Caco-2 (cell line): ENCODE results near the gene C1QL2. TPM values are rescaled to one million over a fixed set of nuclear protein-coding genes. Genes with fewer than 3 reads are reported as not detected.

ENCODE experiments used
- BruUV-seq: library from RNA; stranded (reverse); fragments of 400-500 nt; replicated peaks from 2 replicates; lab custom pipeline; 2021; lab: Mats Ljungman, UMichigan
- CTCF ChIA-PET: fragments of 300-600 bp; sonication (Branson Sonifier 250); formaldehyde crosslinking; loops from one replicate; lab custom pipeline; 2022; ENCODE audit warnings: antibody characterized with exemption; lab: Charles Lee
- POLR2A ChIA-PET: fragments of 300-600 bp; sonication (Branson Sonifier 250); formaldehyde crosslinking; loops from one replicate; lab custom pipeline; 2022; ENCODE audit warnings: antibody characterized with exemption; lab: Charles Lee
- DNase-seq, 2 experiments: peaks; one replicate each; pipeline versions ENCODE4 v3.0.0 to v3.0.0-alpha.2; 2020 to 2022
- H3K27me3 ChIP-seq: replicated peaks from 2 replicates; pipeline ENCODE4 v1.6.0; 2011; ENCODE audit warnings: low read length; ENCODE audit not compliant: control insufficient read depth, insufficient read depth
- H3K36me3 ChIP-seq: 2 replicates; pipeline ENCODE4 v1.5.1; 2011; ENCODE audit warnings: low read length; ENCODE audit not compliant: control insufficient read depth, insufficient read depth
- H3K4me1 ChIP-seq: fragments of 250-450 bp; sonication (Bioruptor Pico); 2 replicates; pipeline ENCODE4 v1.5.1; 2020; ENCODE audit warnings: mild to moderate bottlenecking
- H3K4me3 ChIP-seq: 2 replicates; pipeline ENCODE4 v1.5.1; 2011; ENCODE audit warnings: low read depth, mild to moderate bottlenecking, control low read depth, low read length
- H3K9me3 ChIP-seq: fragments of 250-450 bp; sonication (Bioruptor Pico); 2 replicates; pipeline ENCODE4 v1.5.1; 2020; ENCODE audit warnings: mild to moderate bottlenecking, moderate library complexity
- H3K27ac Mint-ChIP-seq: one replicate; pipeline ENCODE4 v1.8.0; 2022; ENCODE audit warnings: mixed read lengths; ENCODE audit not compliant: unreplicated experiment
- H3K27me3 Mint-ChIP-seq: one replicate; pipeline ENCODE4 v1.8.0; 2022; ENCODE audit warnings: mixed read lengths; ENCODE audit not compliant: insufficient read depth, unreplicated experiment
- H3K36me3 Mint-ChIP-seq: one replicate; pipeline ENCODE4 v1.8.0; 2022; ENCODE audit warnings: mild to moderate bottlenecking, mixed read lengths; ENCODE audit not compliant: insufficient read depth, unreplicated experiment
- H3K4me1 Mint-ChIP-seq: one replicate; pipeline ENCODE4 v1.8.0; 2022; ENCODE audit warnings: low read depth, mixed read lengths; ENCODE audit not compliant: unreplicated experiment
- H3K4me3 Mint-ChIP-seq: one replicate; pipeline ENCODE4 v1.8.0; 2022; ENCODE audit warnings: mild to moderate bottlenecking, moderate library complexity, mixed read lengths; ENCODE audit not compliant: unreplicated experiment
- H3K9me3 Mint-ChIP-seq: one replicate; pipeline ENCODE4 v1.8.0; 2022; ENCODE audit warnings: mixed read lengths; ENCODE audit not compliant: unreplicated experiment
- CTCF ChIP-seq, 2 experiments: fragments of 200-600 bp in 1 of 2; IDR thresholded peaks; 1 replicate in 1 of 2; 2 replicates in 1 of 2; pipeline versions ENCODE4 v1.5.1 to v1.8.0; 2011 to 2022; ENCODE audit warnings: antibody characterized with exemption in 1 of 2, control low read depth in 1 of 2, inconsistent platforms in 1 of 2, low read depth in 1 of 2, low read length in 1 of 2, mild to moderate bottlenecking in 1 of 2, moderate library complexity in 1 of 2; ENCODE audit not compliant: insufficient read depth in 1 of 2, severe bottlenecking in 1 of 2, unreplicated experiment in 1 of 2
- intact Hi-C: fragments of 100-400 bp; cut with micrococcal nuclease; formaldehyde crosslinking; loops from one replicate; pipeline ENCODE4 v1.10.0; 2022; ENCODE audit not compliant: unreplicated experiment
- total RNA-seq: library from RNA; stranded (reverse); gene quantifications from 2 replicates; pipeline ENCODE4 v1.2.3, GENCODE V29; 2022

The C1QL2 gene
- total RNA-seq, 1 experiment from 2014 or later = not detected

GRCh38 chr2:119180892-119181291, 22.3 kb upstream of the C1QL2 start:
- H3K36me3 Mint-ChIP-seq = no peaks in the 10 kb centered on the region
- DNase-seq = no peak
- no peaks in the 10 kb centered on the region for H3K9me3 Mint-ChIP-seq
- no peaks in the 10 kb centered on the region for H3K4me1 Mint-ChIP-seq
- ChIA-PET POLR2A (no interaction called here), CTCF (no interaction called here)
- Histone ChIP-seq H3K4me3 (no peak overlapping the region), H3K36me3 (no peaks in the 10 kb centered on the region), H3K9me3 (no peaks in the 10 kb centered on the region), H3K4me1 (no peaks in the 10 kb centered on the region), H3K27me3 (no peaks in the 10 kb centered on the region)
- TF ChIP-seq CTCF (IDR thresholded peaks at IDR 0.05; ENCODE audit: insufficient read depth in 1 of 2, low read depth in 1 of 2, low read length in 1 of 2, severe bottlenecking in 1 of 2, unreplicated experiment in 1 of 2) = no peak
- BruUV-seq = no TSS peak
- no peak overlapping the region for H3K4me3 Mint-ChIP-seq
- intact Hi-C loops = loop anchor here (5.0 kb wide), 1 partner anchor 111 kb away; no protein-coding TSS in a partner anchor
- no peaks in the 10 kb centered on the region for H3K27me3 Mint-ChIP-seq
- H3K27ac Mint-ChIP-seq = no peak overlapping the region

- no peak for DNase-seq
- no TSS peak for BruUV-seq
- POLR2A ChIA-PET = no interaction called here
Measured at GRCh38 chr2:119179991-119180390, 21.4 kb upstream of the C1QL2 start.

GRCh38 chr2:119179202-119179601, 20.7 kb upstream of the C1QL2 start:
- ChIA-PET POLR2A (no interaction called here), CTCF (no interaction called here)
- H3K4me1 Mint-ChIP-seq = no peaks in the 10 kb centered on the region
- no peak overlapping the region for H3K4me3 Mint-ChIP-seq
- no peaks in the 10 kb centered on the region for H3K27me3 Mint-ChIP-seq
- H3K27me3 ChIP-seq = no peaks in the 10 kb centered on the region
- no peaks in the 10 kb centered on the region for H3K36me3 Mint-ChIP-seq
- no peak overlapping the region for H3K4me3 ChIP-seq
- H3K9me3 Mint-ChIP-seq = no peaks in the 10 kb centered on the region
- no peaks in the 10 kb centered on the region for H3K9me3 ChIP-seq
- intact Hi-C loops = no loop called here
- no TSS peak for BruUV-seq
- no peak for DNase-seq
- no peak for TF ChIP-seq CTCF (IDR thresholded peaks at IDR 0.05; ENCODE audit: insufficient read depth in 1 of 2, low read depth in 1 of 2, low read length in 1 of 2, severe bottlenecking in 1 of 2, unreplicated experiment in 1 of 2)
- H3K4me1 ChIP-seq = no peaks in the 10 kb centered on the region
- no peak overlapping the region for H3K27ac Mint-ChIP-seq
- H3K36me3 ChIP-seq = no peaks in the 10 kb centered on the region

More at GRCh38 chr2:119179991-119180390, 21.4 kb upstream of the C1QL2 start:
- H3K4me1 ChIP-seq = no peaks in the 10 kb centered on the region
- no peaks in the 10 kb centered on the region for H3K36me3 Mint-ChIP-seq
- no peaks in the 10 kb centered on the region for H3K9me3 Mint-ChIP-seq
- CTCF ChIA-PET = no interaction called here
- H3K4me1 Mint-ChIP-seq = no peaks in the 10 kb centered on the region
- no peak overlapping the region for H3K27ac Mint-ChIP-seq
- H3K27me3 Mint-ChIP-seq = no peaks in the 10 kb centered on the region
- no peak overlapping the region for H3K4me3 Mint-ChIP-seq
- intact Hi-C loops = loop anchor here (5.0 kb wide), 1 partner anchor 112 kb away; no protein-coding TSS in a partner anchor
- TF ChIP-seq CTCF (IDR thresholded peaks at IDR 0.05; ENCODE audit: insufficient read depth in 1 of 2, low read depth in 1 of 2, low read length in 1 of 2, severe bottlenecking in 1 of 2, unreplicated experiment in 1 of 2) = no peak
- H3K27me3 ChIP-seq = no peaks in the 10 kb centered on the region
- H3K36me3 ChIP-seq = no peaks in the 10 kb centered on the region
- H3K4me3 ChIP-seq = no peak overlapping the region
- no peaks in the 10 kb centered on the region for H3K9me3 ChIP-seq
